Fibroblast of peridontal ligament (primary cell): Measurements from ENCODE around the gene TEDDM1.

Source experiments
- DNase-seq: peaks from one replicate; pipeline ENCODE4 v3.0.0-alpha.2; 2010; ENCODE audit errors: extremely low read depth

TEDDM1 gene

GRCh38 chr1:182407724-182408123 is 7.3 kb upstream of the TEDDM1 start:
- no peak for DNase-seq

- DNase-seq: no peak
These were observed 5.5 kb upstream of the TEDDM1 start for GRCh38 chr1:182406012-182406411.

GRCh38 chr1:182405578-182405977 is 5.1 kb upstream of the TEDDM1 start:
- no peak for DNase-seq

GRCh38 chr1:182404781-182405180 is 4.3 kb upstream of the TEDDM1 start:
- DNase-seq: no peak

GRCh38 chr1:182397653-182398393 is 2.6 kb downstream of the TEDDM1 start:
- DNase-seq: no peak

- DNase-seq: no peak
These were observed 4.6 kb downstream of the TEDDM1 start for GRCh38 chr1:182395906-182396305.

GRCh38 chr1:182394055-182394775 is 6.3 kb downstream of the TEDDM1 start:
- no peak for DNase-seq

GRCh38 chr1:182392050-182393028 is 8.1 kb downstream of the TEDDM1 start:
- peak; percentile 54 for DNase-seq

- DNase-seq: peak; percentile 88
These were observed 9.0 kb downstream of the TEDDM1 start, which contains the start of gene GLUL for GRCh38 chr1:182391362-182392049. Gene GLUL (minus strand): TSS chr1:182391790. CDS start chr1:182388737, 3,053 bp downstream.

- DNase-seq: no peak
These were observed 9.5 kb downstream of the TEDDM1 start for GRCh38 chr1:182391028-182391361.

- no peak for DNase-seq
These were observed 10.8 kb downstream of the TEDDM1 start for GRCh38 chr1:182389619-182390047.

GRCh38 chr1:182388392-182389134 is 11.9 kb downstream of the TEDDM1 start:
- no peak for DNase-seq

GRCh38 chr1:182387566-182387965 is 12.9 kb downstream of the TEDDM1 start:
- no peak for DNase-seq

GRCh38 chr1:182386980-182387379 is 13.5 kb downstream of the TEDDM1 start:
- DNase-seq: no peak

- no peak for DNase-seq
These were observed 14.3 kb downstream of the TEDDM1 start for GRCh38 chr1:182385885-182386853.

- no peak for DNase-seq
These were observed 16.0 kb downstream of the TEDDM1 start for GRCh38 chr1:182384387-182384960.

- DNase-seq: no peak
These were observed 16.5 kb downstream of the TEDDM1 start for GRCh38 chr1:182383934-182384333.

- DNase-seq: no peak
These were observed 17.3 kb downstream of the TEDDM1 start for GRCh38 chr1:182383037-182383661.
